OCI-LY7 (cell line): Measurements from ENCODE around the gene PRSS56.

Source experiments
- EZH2phosphoT487 ChIP-seq: fragments of 200-600 bp; sonication (generic); IDR thresholded peaks from 2 replicates; pipeline ENCODE4 v1.6.1; 2018; ENCODE audit warnings: low read depth, borderline replicate concordance, mild to moderate bottlenecking, mixed run types, antibody characterized with exemption, low read length, moderate library complexity, mixed read lengths
- TF ChIP-seq, protein P1 (sequence below): fragments of 200-600 bp; sonication (generic); conservative IDR thresholded peaks from 2 replicates; pipeline ENCODE4 v1.5.1; 2014; ENCODE audit warnings: mild to moderate bottlenecking, antibody characterized with exemption, low read length, moderate library complexity, mixed read lengths

DNA sequence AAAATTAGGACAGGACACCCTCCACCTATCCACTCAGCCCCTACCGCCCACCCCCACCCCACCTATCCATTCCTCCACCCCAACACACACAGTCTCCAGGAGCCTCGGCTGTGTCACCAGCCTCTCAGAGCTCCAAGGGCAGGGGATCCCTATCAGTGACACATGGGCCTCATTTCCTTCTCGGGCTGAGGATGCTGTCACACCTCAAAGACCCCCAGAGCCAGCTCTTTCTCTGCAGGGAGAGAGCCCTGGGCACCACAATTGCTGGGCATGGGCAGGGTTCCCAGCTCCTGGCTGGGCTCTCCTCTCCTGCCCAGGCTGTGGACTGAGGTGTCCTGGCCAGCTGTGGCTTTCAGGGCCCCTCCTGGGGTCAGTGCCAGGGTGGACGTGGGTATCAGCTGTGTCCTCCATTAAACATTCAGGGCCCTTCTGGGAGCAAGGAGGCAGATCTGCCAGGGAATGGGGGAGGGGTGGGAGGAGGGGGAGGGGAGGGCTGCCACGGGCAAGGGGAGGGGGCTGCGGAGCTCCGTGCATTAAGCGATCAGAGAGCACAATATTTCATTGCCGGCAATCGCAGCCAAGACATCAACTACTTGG lies 18.3 kb upstream of the PRSS56 start:
- TF ChIP-seq, protein P1, sequence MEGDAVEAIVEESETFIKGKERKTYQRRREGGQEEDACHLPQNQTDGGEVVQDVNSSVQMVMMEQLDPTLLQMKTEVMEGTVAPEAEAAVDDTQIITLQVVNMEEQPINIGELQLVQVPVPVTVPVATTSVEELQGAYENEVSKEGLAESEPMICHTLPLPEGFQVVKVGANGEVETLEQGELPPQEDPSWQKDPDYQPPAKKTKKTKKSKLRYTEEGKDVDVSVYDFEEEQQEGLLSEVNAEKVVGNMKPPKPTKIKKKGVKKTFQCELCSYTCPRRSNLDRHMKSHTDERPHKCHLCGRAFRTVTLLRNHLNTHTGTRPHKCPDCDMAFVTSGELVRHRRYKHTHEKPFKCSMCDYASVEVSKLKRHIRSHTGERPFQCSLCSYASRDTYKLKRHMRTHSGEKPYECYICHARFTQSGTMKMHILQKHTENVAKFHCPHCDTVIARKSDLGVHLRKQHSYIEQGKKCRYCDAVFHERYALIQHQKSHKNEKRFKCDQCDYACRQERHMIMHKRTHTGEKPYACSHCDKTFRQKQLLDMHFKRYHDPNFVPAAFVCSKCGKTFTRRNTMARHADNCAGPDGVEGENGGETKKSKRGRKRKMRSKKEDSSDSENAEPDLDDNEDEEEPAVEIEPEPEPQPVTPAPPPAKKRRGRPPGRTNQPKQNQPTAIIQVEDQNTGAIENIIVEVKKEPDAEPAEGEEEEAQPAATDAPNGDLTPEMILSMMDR = no peak
- TF ChIP-seq EZH2phosphoT487 = no peak
